Esophagus (tissue), 2 donors: Measurements from ENCODE around the gene DACH1. TPM values are rescaled to one million over a fixed set of nuclear protein-coding genes. Genes with fewer than 3 reads are reported as not detected.

Experiments used
- H3K27ac ChIP-seq, 2 donors: one replicate each; pipeline ENCODE4 v1.5.1; 2013; ENCODE audit warnings: low read depth in 2 of 2, mild to moderate bottlenecking in 2 of 2, inconsistent platforms in 1 of 2, low read length in 1 of 2, moderate library complexity in 1 of 2
- H3K27me3 ChIP-seq, 2 donors: one replicate each; pipeline ENCODE4 v1.6.1; 2013; ENCODE audit warnings: low read length in 2 of 2, control low read depth in 1 of 2, mild to moderate bottlenecking in 1 of 2; ENCODE audit not compliant: insufficient read depth in 2 of 2, control insufficient read depth in 1 of 2
- H3K36me3 ChIP-seq, 2 donors: one replicate each; pipeline ENCODE4 v1.6.1; 2013; ENCODE audit warnings: low read length in 1 of 2; ENCODE audit not compliant: control insufficient read depth in 2 of 2, insufficient read depth in 2 of 2
- H3K4me1 ChIP-seq, 2 donors: one replicate each; pipeline ENCODE4 v1.6.1; 2013; ENCODE audit warnings: low read length in 1 of 2; ENCODE audit not compliant: control insufficient read depth in 2 of 2, insufficient read depth in 2 of 2
- H3K4me3 ChIP-seq, 2 donors: one replicate each; pipeline ENCODE4 v1.5.1; 2013; ENCODE audit warnings: low read length in 2 of 2, mild to moderate bottlenecking in 2 of 2, low read depth in 1 of 2, moderate library complexity in 1 of 2
- H3K9me3 ChIP-seq, 2 donors: one replicate each; pipeline ENCODE4 v1.6.1; 2013; ENCODE audit warnings: mild to moderate bottlenecking in 2 of 2, low read depth in 1 of 2, low read length in 1 of 2, moderate library complexity in 1 of 2; ENCODE audit not compliant: control insufficient read depth in 2 of 2, insufficient read depth in 1 of 2
- WGBS, 2 donors: extraction: QIAGEN DNeasy Blood & Tissue Kit; methylation state at CpG; one replicate each; pipeline ENCODE4 v1.1.7; 2013; 5-methylcytosine and 5-hydroxymethylcytosine counted together
- polyA plus RNA-seq, 2 donors: library from polyadenylated mRNA; stranded (reverse); fragments of 200-250 nt; gene quantifications; one replicate each; pipeline ENCODE4 v1.2.3, GENCODE V29; 2013
- donor health status: healthy with polysubstance abuse.
- donor health status: Bipolar disorder and iron deficiency.

Gene DACH1
- polyA plus RNA-seq, 2 donors: 0.16 TPM

DNA sequence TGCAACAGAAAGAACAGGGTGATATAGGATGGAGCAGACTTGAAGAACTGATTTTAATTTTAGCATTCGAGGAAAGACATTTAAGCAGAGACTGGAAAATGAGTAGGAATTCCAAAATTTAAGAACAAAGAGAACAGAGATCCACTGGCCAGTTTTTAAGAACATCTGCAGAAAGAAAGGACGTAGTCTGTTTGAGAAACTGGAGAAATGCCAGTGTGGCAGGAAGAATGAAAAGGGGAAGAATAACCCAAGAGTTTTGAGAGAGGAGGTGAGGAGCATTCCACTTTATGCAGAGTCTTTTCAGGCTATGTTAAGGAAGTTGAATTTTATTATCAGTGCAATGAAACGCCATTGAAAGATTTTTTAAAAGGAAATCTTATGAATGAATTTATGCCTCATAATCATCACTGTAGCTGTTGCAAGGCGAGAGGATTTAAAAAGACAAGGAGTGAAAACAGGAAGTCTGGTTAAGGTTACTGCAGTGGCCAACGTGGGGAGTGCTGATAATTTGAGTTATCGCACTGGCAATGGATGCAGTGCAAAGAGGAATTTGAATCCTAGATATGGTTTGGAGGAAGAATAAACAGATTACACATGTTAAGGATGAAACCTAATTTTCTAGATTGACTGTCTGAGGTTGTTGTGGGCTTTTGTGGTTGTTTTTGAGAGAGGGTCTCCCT, 253.8 kb downstream of the DACH1 start:
- Histone ChIP-seq H3K9me3 (no peaks in the 10 kb centered on the region), H3K27ac (no peak overlapping the region), H3K27me3 (no peaks in the 10 kb centered on the region), H3K4me1 (no peaks in the 10 kb centered on the region), H3K36me3 (no peaks in the 10 kb centered on the region), H3K4me3 (no peak overlapping the region)
- 58 to 62% methylated on average over 6 of the region's 6 CpGs for WGBS, 2 donors

DNA sequence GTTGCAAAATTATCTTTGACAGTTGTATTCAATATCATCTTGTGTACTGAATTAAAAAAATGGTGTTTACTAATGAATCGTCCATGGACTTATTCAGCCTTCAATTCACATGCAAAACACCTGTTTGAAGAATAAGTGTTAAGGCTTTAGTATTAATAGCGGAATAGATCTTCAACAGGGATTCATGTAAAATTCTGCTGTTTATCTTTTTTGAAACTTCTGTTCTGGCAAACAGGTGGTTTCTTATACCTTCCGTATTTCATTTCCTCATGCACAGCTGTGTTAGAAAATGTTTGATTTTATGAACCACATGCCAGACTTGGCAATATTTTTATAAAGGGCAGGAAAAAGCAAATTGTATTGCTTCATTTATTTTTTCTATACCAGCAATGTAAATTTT, 255.7 kb downstream of the DACH1 start:
- H3K27ac ChIP-seq: no peak overlapping the region
- H3K27me3 ChIP-seq: no peaks in the 10 kb centered on the region
- no peaks in the 10 kb centered on the region for H3K36me3 ChIP-seq
- H3K4me3 ChIP-seq: no peak overlapping the region
- WGBS, 2 donors: 63 to 67% methylated on average over 3 of the region's 3 CpGs
- H3K4me1 ChIP-seq: no peaks in the 10 kb centered on the region
- no peaks in the 10 kb centered on the region for H3K9me3 ChIP-seq

DNA sequence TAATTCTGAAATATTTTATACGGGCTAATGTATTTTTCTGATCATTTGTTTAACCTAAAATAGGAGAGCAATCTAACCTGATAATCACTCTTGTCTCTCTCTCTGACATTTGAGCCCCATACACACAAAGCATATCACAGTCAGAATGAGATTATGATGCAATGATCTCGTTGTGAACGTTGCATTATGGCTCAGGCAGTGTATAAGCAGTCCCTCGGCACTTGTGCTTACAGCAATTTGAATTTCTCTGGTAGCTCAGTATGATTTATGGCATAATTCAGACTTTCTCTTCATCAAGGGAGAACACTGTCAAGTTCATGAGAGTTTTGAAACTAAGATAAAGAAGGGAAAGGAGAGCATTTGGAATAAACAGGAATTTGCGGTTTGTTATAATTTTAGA, 256.1 kb downstream of the DACH1 start:
- no peak overlapping the region for H3K4me3 ChIP-seq
- H3K27ac ChIP-seq: no peak overlapping the region
- H3K27me3 ChIP-seq: no peaks in the 10 kb centered on the region
- no peaks in the 10 kb centered on the region for H3K4me1 ChIP-seq
- no peaks in the 10 kb centered on the region for H3K36me3 ChIP-seq
- H3K9me3 ChIP-seq: no peaks in the 10 kb centered on the region
- 45 to 49% methylated on average over 5 of the region's 5 CpGs for WGBS, 2 donors

DNA sequence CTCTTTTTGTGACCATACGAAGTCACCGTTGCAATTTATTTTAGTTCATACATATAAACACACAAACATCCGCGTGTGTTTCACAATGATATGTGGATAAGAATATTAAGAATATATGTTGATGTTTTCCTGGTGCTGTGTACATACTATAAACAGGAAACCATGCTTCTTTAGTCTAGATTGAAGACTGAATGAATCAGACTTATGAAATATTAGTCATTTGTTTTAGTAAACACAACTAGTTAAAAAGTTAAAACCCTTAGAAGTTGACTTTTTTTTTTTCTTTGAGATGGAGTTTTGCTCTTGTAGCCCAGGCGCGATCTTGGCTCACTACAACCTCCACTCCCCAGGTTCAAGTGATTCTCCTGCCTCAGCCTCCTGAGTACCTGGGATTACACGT, 257.7 kb downstream of the DACH1 start:
- no peak overlapping the region for H3K4me3 ChIP-seq
- no peaks in the 10 kb centered on the region for H3K27me3 ChIP-seq
- H3K36me3 ChIP-seq: no peaks in the 10 kb centered on the region
- no peaks in the 10 kb centered on the region for H3K4me1 ChIP-seq
- 87 to 94% methylated on average over 7 of the region's 7 CpGs for WGBS, 2 donors
- H3K27ac ChIP-seq: no peak overlapping the region
- H3K9me3 ChIP-seq: no peaks in the 10 kb centered on the region

DNA sequence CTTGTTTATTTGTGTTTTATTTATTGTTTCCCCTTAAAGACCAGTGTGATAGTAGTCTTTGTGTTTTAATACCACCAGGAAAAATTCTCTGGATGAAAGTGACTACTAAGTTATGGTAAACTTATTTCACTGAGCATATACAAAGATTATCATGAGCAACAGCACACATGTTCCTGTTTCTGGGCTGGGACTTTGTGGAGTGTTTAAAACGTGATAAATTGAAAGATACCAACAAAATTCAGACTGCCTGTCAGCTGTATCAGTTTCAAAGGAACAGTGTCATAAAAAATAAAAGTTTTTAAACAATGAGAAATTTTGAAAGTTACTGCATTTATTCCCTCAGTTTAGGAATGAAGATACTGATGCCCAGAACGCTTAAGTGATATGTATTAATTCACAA, 259.4 kb downstream of the DACH1 start:
- no peak overlapping the region for H3K4me3 ChIP-seq
- no peaks in the 10 kb centered on the region for H3K9me3 ChIP-seq
- 54 to 56% methylated on average over 2 of the region's 2 CpGs for WGBS, 2 donors
- H3K27ac ChIP-seq: no peak overlapping the region
- no peaks in the 10 kb centered on the region for H3K27me3 ChIP-seq
- no peaks in the 10 kb centered on the region for H3K4me1 ChIP-seq
- H3K36me3 ChIP-seq: no peaks in the 10 kb centered on the region

DNA sequence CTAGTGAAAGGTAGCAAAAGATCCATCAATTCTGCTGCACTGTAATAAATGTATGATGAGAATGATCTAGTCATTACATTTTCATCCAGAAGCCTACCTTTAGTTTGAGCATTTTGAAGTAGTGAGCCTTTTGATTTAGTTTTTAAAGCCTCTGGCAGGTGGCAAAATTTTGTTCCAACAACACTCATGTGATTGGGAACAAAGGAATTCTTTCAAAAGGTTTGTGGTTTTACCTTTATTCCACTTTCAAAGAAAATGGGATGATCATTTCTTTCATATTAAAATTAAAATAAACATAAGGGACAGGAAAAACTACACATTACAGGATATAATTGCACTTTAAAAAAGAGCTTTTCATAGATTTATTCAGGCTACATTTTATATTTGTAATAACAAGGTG, 260.2 kb downstream of the DACH1 start:
- Histone ChIP-seq H3K27me3 (no peaks in the 10 kb centered on the region), H3K36me3 (no peaks in the 10 kb centered on the region), H3K4me3 (no peak overlapping the region), H3K27ac (no peak overlapping the region), H3K4me1 (no peaks in the 10 kb centered on the region), H3K9me3 (no peaks in the 10 kb centered on the region)

DNA sequence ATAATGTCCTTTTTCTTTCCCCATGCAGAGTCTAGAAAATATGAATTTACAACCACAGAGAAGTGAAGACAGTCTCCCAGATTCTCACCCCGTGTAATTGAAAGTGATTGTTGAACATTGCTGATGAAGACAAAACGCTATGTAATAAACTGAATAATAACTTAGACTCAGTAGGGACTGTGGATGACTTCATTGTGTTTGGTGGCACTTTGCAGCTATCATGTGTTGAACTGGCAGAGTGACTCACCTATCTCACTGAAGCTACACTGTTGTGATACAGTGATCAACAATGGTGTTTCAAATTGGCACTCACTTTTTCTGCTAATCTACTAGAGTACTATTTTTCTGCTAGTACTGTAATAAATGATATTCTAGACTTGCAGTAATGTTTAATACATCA, 261.3 kb downstream of the DACH1 start:
- no peak overlapping the region for H3K4me3 ChIP-seq
- WGBS, 2 donors: 84 to 88% methylated on average over 2 of the region's 2 CpGs
- no peak overlapping the region for H3K27ac ChIP-seq

DNA sequence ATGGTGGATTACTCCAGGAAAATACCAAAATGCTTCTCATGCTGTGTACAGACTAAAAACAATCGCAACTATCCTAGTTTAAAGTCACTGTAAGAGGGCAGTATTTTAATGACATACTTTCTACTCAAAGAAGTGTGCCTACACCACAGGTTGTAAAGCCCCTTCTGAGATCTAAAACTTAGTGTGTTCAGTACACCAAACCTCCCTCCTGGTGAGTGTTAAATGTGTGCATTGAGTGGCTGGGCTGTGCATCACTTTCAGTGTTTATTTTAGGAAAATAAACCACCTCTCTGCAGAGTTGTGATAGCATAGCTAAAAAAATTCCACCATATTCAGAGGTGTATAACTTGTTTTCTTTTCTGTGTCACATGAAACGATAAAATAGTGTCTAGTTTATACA, 263.7 kb downstream of the DACH1 start:
- no peaks in the 10 kb centered on the region for H3K27me3 ChIP-seq
- no peaks in the 10 kb centered on the region for H3K9me3 ChIP-seq
- no peak overlapping the region for H3K27ac ChIP-seq
- no peaks in the 10 kb centered on the region for H3K36me3 ChIP-seq
- H3K4me1 ChIP-seq: no peaks in the 10 kb centered on the region
- no peak overlapping the region for H3K4me3 ChIP-seq
- 89 to 90% methylated on average over 2 of the region's 2 CpGs for WGBS, 2 donors

More for the DNA sequence above, 261.3 kb downstream of the DACH1 start:
- Histone ChIP-seq H3K9me3 (no peaks in the 10 kb centered on the region), H3K4me1 (no peaks in the 10 kb centered on the region), H3K27me3 (no peaks in the 10 kb centered on the region), H3K36me3 (no peaks in the 10 kb centered on the region)

DNA sequence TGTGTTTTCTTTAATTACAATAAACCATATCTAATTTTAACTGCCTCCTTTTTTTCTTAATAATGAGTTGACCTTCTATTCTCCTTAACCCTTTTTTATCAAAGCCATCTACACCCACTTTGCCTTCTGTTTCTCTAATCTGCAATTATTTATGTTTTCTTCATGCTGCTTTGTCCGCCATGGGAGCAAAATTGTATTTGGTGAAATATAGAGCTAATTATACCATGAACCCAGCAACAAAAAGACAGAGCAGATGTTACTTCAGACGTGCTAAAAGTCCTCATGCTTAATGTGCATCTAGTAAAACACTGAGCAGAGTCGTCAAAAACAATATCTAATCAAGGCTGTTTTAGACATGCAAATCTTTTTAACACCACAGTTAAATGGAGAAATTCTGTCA, 264.7 kb downstream of the DACH1 start:
- H3K4me3 ChIP-seq: no peak overlapping the region
- H3K4me1 ChIP-seq: no peaks in the 10 kb centered on the region
- H3K9me3 ChIP-seq: no peaks in the 10 kb centered on the region
- WGBS, 2 donors: 74 to 75% methylated on average over 3 of the region's 3 CpGs
- no peaks in the 10 kb centered on the region for H3K27me3 ChIP-seq
- H3K27ac ChIP-seq: no peak overlapping the region
- H3K36me3 ChIP-seq: no peaks in the 10 kb centered on the region

DNA sequence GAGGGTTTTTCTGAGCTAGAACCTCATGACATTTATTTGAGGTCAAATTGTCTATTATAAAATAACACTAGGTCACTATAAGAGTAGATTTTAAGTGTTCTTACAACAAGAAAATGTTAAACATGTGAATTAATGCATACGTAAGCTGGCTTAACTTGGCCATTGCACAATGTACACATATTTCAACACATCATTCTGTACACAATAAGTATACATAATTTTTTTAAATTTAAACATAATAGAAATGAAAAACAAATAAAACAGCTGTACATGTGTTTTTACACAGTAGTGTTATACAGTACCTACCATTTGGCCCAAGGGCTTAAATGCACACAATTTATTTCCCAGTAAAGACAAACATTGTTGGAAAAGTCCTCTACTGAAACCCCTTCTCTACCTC, 269.9 kb downstream of the DACH1 start:
- H3K4me3 ChIP-seq: no peak overlapping the region
- no peaks in the 10 kb centered on the region for H3K4me1 ChIP-seq
- 83 to 89% methylated on average over 1 of the region's 1 CpG for WGBS, 2 donors
- H3K9me3 ChIP-seq: no peaks in the 10 kb centered on the region
- no peaks in the 10 kb centered on the region for H3K36me3 ChIP-seq
- H3K27me3 ChIP-seq: no peaks in the 10 kb centered on the region
- H3K27ac ChIP-seq: no peak overlapping the region
